Measurements from ENCODE around the gene GREB1. TPM values are rescaled to one million over a fixed set of nuclear protein-coding genes. Genes with fewer than 3 reads are reported as not detected.

The GREB1 gene
- total and polyA plus RNA-seq, 2 of the 13 experiments (the other 11 are each of a cell fraction or from before 2014, with no cell fraction given) = 31.3 to 61.2 TPM

DNA sequence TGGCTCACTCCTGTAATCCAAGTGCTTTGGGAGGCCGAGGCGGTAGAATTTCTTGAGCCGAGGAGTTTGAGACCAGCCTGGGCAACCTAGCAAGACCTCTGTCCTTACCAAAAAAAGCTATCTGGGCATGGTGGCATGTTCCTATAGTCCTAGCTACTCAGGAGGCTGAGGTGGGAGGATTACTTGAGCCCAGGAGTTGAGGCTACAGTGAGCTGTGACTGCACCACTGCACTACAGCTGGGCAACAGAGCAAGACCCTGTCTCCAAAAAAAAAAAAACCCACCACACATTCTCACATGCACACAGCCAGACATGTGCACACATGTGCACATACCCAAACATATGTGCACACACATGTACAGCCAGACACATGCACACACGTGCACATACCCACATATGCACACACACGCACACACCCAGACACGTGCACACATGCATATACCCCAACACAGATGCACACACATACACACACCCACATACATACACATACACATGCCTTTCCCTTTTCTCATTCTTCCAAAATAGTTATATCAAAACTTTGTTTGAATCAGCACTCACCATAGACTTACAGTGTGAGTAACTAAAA, 14.2 kb downstream of the GREB1 start:
- ATAC-seq (no peak), FAIRE-seq (no peak), DNase-seq (ENCODE audit: low spot score) (no peak)
- in situ Hi-C loops (cut with HindIII; ENCODE audit: extremely low pct_ligation_motif_present, low pct_unique_long_range_greater_than_20kb) (no loop called here), intact Hi-C loops (cut with micrococcal nuclease; ENCODE audit: unreplicated experiment) (no loop called here)
- H3K4me1 ChIP-seq (ENCODE audit: insufficient read depth, low read length) = peaks cover 95% of the 10 kb centered on the region
- H2AFZ ChIP-seq (ENCODE audit: low read length) = no peak overlapping the region
- H3K27me3 ChIP-seq (ENCODE audit: control insufficient read depth in 1 of 2, insufficient read depth in 2 of 2, low read length in 2 of 2) = no peaks in the 10 kb centered on the region
- H3K9me3 ChIP-seq (ENCODE audit: low read length) = no peaks in the 10 kb centered on the region
- peak overlapping the region; percentile 46 for H3K27ac ChIP-seq (ENCODE audit: extremely low read length, insufficient read depth, low read length)
- TF ChIP-seq, protein P1, sequence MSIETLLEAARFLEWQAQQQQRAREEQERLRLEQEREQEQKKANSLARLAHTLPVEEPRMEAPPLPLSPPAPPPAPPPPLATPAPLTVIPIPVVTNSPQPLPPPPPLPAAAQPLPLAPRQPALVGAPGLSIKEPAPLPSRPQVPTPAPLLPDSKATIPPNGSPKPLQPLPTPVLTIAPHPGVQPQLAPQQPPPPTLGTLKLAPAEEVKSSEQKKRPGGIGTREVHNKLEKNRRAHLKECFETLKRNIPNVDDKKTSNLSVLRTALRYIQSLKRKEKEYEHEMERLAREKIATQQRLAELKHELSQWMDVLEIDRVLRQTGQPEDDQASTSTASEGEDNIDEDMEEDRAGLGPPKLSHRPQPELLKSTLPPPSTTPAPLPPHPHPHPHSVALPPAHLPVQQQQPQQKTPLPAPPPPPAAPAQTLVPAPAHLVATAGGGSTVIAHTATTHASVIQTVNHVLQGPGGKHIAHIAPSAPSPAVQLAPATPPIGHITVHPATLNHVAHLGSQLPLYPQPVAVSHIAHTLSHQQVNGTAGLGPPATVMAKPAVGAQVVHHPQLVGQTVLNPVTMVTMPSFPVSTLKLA (IDR thresholded peaks at IDR 0.05) = peak; percentile 96
- peak; percentile 76 for TF ChIP-seq ZMYM3 (CRISPR knock-in tag; IDR thresholded peaks at IDR 0.05)
- TF ChIP-seq, protein P2, sequence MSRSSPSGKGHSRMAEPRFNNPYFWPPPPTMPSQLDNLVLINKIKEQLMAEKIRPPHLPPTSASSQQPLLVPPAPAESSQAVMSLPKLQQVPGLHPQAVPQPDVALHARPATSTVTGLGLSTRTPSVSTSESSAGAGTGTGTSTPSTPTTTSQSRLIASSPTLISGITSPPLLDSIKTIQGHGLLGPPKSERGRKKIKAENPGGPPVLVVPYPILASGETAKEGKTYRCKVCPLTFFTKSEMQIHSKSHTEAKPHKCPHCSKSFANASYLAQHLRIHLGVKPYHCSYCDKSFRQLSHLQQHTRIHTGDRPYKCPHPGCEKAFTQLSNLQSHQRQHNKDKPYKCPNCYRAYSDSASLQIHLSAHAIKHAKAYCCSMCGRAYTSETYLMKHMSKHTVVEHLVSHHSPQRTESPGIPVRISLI (CRISPR knock-in tag; IDR thresholded peaks at IDR 0.05; ENCODE audit: borderline replicate concordance) = 0 out of 2 replicates have a peak, but pooled peaks have one; percentile 34
- TF ChIP-seq, protein P3, sequence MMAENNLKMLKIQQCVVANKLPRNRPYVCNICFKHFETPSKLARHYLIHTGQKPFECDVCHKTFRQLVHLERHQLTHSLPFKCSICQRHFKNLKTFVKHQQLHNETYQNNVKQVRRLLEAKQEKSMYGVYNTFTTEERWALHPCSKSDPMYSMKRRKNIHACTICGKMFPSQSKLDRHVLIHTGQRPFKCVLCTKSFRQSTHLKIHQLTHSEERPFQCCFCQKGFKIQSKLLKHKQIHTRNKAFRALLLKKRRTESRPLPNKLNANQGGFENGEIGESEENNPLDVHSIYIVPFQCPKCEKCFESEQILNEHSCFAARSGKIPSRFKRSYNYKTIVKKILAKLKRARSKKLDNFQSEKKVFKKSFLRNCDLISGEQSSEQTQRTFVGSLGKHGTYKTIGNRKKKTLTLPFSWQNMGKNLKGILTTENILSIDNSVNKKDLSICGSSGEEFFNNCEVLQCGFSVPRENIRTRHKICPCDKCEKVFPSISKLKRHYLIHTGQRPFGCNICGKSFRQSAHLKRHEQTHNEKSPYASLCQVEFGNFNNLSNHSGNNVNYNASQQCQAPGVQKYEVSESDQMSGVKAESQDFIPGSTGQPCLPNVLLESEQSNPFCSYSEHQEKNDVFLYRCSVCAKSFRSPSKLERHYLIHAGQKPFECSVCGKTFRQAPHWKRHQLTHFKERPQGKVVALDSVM (CRISPR knock-in tag; IDR thresholded peaks at IDR 0.05) = peak; percentile 87
- peak; percentile 98 for TF ChIP-seq ZNF121 (CRISPR knock-in tag; IDR thresholded peaks at IDR 0.05)
- no peak for TF ChIP-seq ZSCAN9 (CRISPR knock-in tag; IDR thresholded peaks at IDR 0.05; ENCODE audit: borderline replicate concordance)
- TF ChIP-seq, protein P4, sequence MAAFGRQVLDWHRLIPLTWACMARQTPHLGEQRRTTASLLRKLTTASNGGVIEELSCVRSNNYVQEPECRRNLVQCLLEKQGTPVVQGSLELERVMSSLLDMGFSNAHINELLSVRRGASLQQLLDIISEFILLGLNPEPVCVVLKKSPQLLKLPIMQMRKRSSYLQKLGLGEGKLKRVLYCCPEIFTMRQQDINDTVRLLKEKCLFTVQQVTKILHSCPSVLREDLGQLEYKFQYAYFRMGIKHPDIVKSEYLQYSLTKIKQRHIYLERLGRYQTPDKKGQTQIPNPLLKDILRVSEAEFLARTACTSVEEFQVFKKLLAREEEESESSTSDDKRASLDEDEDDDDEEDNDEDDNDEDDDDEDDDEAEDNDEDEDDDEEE (CRISPR knock-in tag; IDR thresholded peaks at IDR 0.05) = 0 out of 2 replicates have a peak, but pooled peaks have one; percentile 48
- no peak for TF ChIP-seq ZNF850 (CRISPR knock-in tag; conservative IDR thresholded peaks at IDR 0.05)
- H3K79me2 ChIP-seq (ENCODE audit: insufficient read depth, low read length) = peaks cover 96% of the 10 kb centered on the region
- peak overlapping the region; percentile 26; the same call in 1 of the 2 replicates for H3K4me2 ChIP-seq (ENCODE audit: low read depth, low read length)
- peaks cover 6 to 28% of the 10 kb centered on the region in 2 experiments for H3K36me3 ChIP-seq (replicated peaks in 1 of 2; ENCODE audit: control insufficient read depth in 1 of 2, insufficient read depth in 2 of 2, low read length in 2 of 2)
- WGBS (ENCODE audit: low lambda C conversion rate) = 83% methylated on average over 6 of the region's 6 CpGs
- ChIA-PET POLR2A (interaction anchor here (2.5 to 3.5 kb wide), 2 partner anchors 8 to 14 kb away, joined by 9 to 24 read pairs; partner anchors contain the start of gene GREB1), CTCF (ENCODE audit: low intra/inter-chr PET ratio, low total read pairs) (no interaction called here)
- BruUV-seq (replicated peaks) = no TSS peak
- H3K4me3 ChIP-seq (replicated peaks in 1 of 3; ENCODE audit: insufficient read depth in 1 of 3, low read depth in 2 of 3, low read length in 3 of 3) = no peak overlapping the region
- H4K20me1 ChIP-seq (ENCODE audit: insufficient read depth, low read length) = peaks cover 42% of the 10 kb centered on the region
- H3K9ac ChIP-seq (ENCODE audit: insufficient read depth, low read depth, low read length) = no peak overlapping the region

All from HepG2 (cell line).